ENCODE data around the gene EFCAB10. TPM values are rescaled to one million over a fixed set of nuclear protein-coding genes. Genes with fewer than 3 reads are reported as not detected.
"Not testable (repeated sequence)": the region's sequence is repeated elsewhere in the genome, so short reads cannot be mapped to it uniquely, and the experiment has no call there.

Gene EFCAB10
- total RNA-seq, 1 donor from 2014 or later = not detected

GRCh38 chr7:105602325-105603305, 21.3 kb upstream of the EFCAB10 start:
- Histone ChIP-seq H3K27me3 (no peaks in the 10 kb centered on the region), H3K4me1 (no peaks in the 10 kb centered on the region), H3K9me3 (no peaks in the 10 kb centered on the region), H3K36me3 (peaks cover 0 to 3% of the 10 kb centered on the region in 2 donors), H3K27ac (no peak overlapping the region), H3K4me3 (no peak overlapping the region)
- TF ChIP-seq, protein P1, sequence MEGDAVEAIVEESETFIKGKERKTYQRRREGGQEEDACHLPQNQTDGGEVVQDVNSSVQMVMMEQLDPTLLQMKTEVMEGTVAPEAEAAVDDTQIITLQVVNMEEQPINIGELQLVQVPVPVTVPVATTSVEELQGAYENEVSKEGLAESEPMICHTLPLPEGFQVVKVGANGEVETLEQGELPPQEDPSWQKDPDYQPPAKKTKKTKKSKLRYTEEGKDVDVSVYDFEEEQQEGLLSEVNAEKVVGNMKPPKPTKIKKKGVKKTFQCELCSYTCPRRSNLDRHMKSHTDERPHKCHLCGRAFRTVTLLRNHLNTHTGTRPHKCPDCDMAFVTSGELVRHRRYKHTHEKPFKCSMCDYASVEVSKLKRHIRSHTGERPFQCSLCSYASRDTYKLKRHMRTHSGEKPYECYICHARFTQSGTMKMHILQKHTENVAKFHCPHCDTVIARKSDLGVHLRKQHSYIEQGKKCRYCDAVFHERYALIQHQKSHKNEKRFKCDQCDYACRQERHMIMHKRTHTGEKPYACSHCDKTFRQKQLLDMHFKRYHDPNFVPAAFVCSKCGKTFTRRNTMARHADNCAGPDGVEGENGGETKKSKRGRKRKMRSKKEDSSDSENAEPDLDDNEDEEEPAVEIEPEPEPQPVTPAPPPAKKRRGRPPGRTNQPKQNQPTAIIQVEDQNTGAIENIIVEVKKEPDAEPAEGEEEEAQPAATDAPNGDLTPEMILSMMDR (IDR thresholded peaks at IDR 0.05) = no peak
- no peak for DNase-seq (ENCODE audit: low spot score in 2 of 2)
- intact Hi-C loops (cut with DNase I) = no loop called here

DNA sequence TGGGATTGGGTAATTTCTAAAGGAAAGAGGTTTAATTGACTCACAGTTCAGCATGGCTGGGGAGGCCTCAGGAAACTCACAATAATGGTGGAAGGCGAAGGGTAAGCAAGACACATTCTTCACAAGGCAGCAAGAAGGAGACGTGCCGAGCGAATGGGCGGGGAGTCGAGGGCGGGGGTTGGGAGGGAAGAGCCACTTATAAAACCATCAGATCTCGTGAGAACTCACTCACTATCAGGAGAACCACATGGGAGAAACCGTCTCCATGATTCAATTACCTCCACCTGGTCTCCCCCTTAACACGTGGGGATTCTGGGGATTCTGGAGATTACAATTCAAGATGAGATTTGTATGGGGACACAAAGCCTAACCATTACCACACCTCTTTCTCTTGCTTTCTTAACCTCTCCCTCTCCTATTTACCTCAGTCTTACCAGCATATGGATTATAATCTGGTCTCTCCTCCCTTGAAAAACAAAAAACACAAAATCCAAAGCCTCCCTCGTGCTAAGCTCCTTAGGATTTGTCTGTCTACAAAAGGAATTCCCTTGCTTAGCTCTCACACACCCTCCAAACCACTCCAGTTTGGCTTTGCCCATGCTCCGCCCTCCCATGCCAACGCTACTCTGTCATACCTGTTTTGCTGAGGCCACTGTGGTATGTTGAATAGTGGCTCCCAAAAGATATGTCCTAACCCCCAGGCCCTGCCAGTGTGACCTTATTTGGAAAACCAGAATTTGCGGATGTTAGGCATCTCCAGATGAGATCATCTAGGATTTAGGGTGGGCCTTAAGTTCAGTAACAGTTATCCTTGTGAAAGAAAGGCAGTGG, 19.6 kb upstream of the EFCAB10 start:
- no peak for DNase-seq (ENCODE audit: low spot score in 2 of 2)
- Histone ChIP-seq H3K4me1 (no peaks in the 10 kb centered on the region), H3K27me3 (no peaks in the 10 kb centered on the region), H3K36me3 (no peaks in the 10 kb centered on the region), H3K27ac (no peak overlapping the region), H3K4me3 (no peak overlapping the region), H3K9me3 (no peaks in the 10 kb centered on the region)
- intact Hi-C loops (cut with DNase I) = no loop called here
- TF ChIP-seq, protein P1 (IDR thresholded peaks at IDR 0.05) = no peak

DNA sequence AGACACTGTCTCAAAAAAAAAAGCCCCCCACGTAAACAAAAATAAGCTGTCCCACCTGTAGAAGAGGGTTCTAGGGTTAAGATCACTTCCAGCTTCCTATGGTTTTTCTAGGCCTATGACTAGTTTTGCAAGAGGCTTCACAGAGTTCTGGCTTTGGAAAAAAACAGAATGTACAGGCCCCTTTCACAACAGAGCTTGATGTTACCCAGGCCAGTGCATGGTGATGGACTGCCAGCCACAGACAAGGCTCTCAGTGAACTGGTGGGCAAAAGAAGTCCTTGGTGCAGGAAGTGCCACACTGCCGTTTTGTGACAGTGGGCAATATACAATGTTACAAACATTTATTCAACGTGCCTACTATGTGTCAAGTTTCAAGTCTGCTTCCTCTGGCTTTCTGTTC, 18.3 kb upstream of the EFCAB10 start:
- intact Hi-C loops (cut with DNase I) = no loop called here
- no peaks in the 10 kb centered on the region for H3K9me3 ChIP-seq
- H3K4me1 ChIP-seq = no peaks in the 10 kb centered on the region
- DNase-seq (ENCODE audit: low spot score in 2 of 2) = no peak
- H3K36me3 ChIP-seq = no peaks in the 10 kb centered on the region
- no peak overlapping the region for H3K27ac ChIP-seq
- TF ChIP-seq, protein P1 (IDR thresholded peaks at IDR 0.05) = no peak
- H3K4me3 ChIP-seq = no peak overlapping the region
- no peaks in the 10 kb centered on the region for H3K27me3 ChIP-seq

- intact Hi-C loops (cut with DNase I); H3K27ac ChIP-seq; H3K9me3 ChIP-seq; H3K4me1 ChIP-seq; DNase-seq (ENCODE audit: low spot score in 2 of 2); H3K4me3 ChIP-seq; H3K36me3 ChIP-seq; H3K27me3 ChIP-seq: not testable (repeated sequence)
Measured at GRCh38 chr7:105599080-105599479, 17.8 kb upstream of the EFCAB10 start.

GRCh38 chr7:105596866-105597265, 15.6 kb upstream of the EFCAB10 start:
- H3K36me3 ChIP-seq = no peaks in the 10 kb centered on the region
- no peak for DNase-seq (ENCODE audit: low spot score in 2 of 2)
- no peak overlapping the region for H3K4me3 ChIP-seq
- intact Hi-C loops (cut with DNase I) = no loop called here
- no peaks in the 10 kb centered on the region for H3K27me3 ChIP-seq
- no peaks in the 10 kb centered on the region for H3K9me3 ChIP-seq
- no peaks in the 10 kb centered on the region for H3K4me1 ChIP-seq
- H3K27ac ChIP-seq = no peak overlapping the region
- TF ChIP-seq, protein P1 (IDR thresholded peaks at IDR 0.05) = no peak

DNA sequence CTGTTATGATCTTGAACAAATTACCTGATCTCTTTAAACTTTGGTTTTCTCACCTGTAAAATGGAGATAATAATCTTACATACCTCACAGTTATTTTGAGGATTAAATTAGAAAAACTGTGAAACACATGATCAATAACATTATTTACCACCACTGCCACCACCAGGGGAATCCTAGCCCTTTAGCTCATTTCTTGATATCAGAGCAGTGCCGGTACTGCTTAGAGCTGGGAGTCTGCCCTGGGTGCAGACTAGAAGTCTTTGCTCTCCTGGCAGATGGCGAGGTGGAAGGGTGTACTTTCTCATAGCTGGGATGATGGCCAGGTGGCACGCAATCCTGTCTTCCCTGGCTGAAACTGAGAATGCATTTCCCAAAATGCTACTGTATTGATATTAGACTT, 12.7 kb upstream of the EFCAB10 start:
- TF ChIP-seq, protein P1 (IDR thresholded peaks at IDR 0.05) = no peak

More for the DNA sequence above, 12.7 kb upstream of the EFCAB10 start:
- Histone ChIP-seq H3K4me3 (no peak overlapping the region), H3K9me3 (no peaks in the 10 kb centered on the region), H3K4me1 (no peaks in the 10 kb centered on the region), H3K36me3 (no peaks in the 10 kb centered on the region), H3K27me3 (no peaks in the 10 kb centered on the region), H3K27ac (no peak overlapping the region)
- intact Hi-C loops (cut with DNase I) = no loop called here
- DNase-seq (ENCODE audit: low spot score in 2 of 2) = no peak
